HG02840 (cell line): ENCODE results near the gene PRLHR.

Experiments used
- ATAC-seq: cut with Tn5 transposase; IDR thresholded peaks from one replicate; pipeline ENCODE4 v1.9.1; 2021; ENCODE audit warnings: mild to moderate bottlenecking, moderate library complexity, moderate number of reproducible peaks; ENCODE audit not compliant: unreplicated experiment, low FRiP score

Gene PRLHR

GRCh38 chr10:118590334-118590733 lies 5.1 kb downstream of the PRLHR start:
- ATAC-seq, result no peak

GRCh38 chr10:118587881-118588651 lies 7.4 kb downstream of the PRLHR start:
- no peak for ATAC-seq

DNA sequence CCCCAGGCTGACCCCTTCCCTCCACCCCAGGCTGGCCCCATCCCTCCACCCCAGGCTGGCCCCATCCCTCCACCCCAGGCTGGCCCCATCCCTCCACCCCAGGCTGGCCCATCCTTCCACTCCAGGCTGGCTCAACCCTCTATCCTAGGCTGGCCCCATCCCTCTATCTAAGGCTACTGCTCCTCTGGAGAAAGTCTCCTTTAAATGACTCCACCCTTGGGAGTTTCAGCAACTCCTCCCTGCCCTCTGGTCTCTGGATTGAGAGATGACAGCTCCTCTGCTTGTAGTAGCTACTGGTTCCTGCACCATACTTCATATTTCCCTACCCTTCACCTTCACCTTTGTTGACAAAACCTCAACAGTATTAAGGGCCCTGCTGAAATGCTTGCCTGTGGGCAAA lies 8.5 kb downstream of the PRLHR start:
- ATAC-seq, result no peak

DNA sequence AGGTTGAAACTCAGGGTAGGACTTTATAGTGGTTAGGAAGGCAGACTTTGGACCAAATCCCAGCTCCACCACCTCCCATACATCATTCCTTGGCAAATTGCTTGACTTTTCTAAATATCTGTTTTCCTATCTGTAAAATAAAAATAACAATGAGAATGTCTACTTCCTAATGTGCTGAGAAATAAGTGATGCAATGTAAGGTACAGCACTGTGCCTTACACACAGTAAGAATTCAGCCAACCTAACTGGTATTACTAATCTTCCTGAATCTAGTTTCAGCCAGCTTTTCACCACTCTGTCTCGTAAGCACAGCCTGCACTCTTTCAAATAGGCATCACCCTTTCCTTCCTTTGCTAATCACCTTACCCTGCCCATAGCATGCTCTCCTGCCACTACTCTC lies 9.7 kb downstream of the PRLHR start:
- no peak for ATAC-seq

GRCh38 chr10:118585234-118585633 lies 10.2 kb downstream of the PRLHR start:
- ATAC-seq, result no peak

DNA sequence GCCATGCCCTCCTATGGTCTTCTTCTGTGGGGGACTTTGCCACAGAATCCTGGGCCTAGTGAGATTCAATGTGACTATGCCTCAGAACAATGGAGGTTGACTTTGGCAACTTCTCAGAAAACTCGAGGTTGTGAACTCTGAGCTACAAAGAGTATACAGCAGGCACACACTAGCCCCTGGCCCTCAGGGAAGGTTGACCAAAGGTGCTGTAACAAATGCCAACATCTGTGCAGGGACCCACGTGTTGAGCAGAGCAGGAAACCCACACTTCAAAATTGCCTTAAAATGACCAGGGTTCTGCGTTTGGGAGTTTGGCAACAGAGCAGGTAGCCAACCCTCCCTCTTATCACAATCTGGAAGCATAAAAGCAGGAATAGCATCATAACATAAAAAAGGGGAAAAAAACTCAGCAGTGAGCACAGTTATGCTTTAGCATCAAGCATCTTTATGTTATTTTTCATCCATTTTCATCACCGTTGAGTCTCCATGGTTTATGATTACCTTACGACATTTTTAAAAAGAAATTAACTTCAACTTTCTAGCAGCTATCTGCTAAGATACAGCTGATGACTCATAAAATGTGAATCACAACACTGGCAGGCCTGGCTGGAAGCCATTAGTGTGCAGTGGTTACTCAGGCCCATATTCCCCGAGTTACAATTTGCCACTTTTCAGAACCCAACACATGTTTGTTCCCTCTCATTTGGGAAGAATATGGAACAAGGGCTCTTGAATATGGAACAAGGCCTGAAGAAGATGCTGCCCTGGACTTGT lies 11.1 kb downstream of the PRLHR start:
- no peak for ATAC-seq

- ATAC-seq, result no peak
Measured at GRCh38 chr10:118583611-118584010, 11.8 kb downstream of the PRLHR start.

- ATAC-seq, result no peak
Measured at GRCh38 chr10:118582511-118582910, 12.9 kb downstream of the PRLHR start.

DNA sequence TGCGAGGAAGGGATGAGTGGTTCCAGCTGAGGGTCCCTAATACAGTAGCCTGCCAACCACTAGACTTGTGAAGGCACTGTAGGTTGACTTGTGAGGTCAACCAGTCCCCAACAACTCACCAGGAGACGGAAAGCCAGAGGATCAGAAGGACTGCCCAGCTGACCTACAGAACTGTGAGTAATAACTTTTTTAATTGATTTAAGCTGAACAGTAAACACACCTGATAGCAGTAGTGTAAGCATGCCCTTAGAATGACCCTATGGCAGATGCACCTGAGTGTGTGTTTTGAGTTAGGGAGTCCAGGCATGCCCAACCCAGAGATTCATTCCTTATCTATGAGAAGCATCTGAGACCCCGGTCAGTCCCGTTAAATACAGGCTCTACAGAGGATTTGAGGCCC lies 14.1 kb downstream of the PRLHR start:
- no peak for ATAC-seq

DNA sequence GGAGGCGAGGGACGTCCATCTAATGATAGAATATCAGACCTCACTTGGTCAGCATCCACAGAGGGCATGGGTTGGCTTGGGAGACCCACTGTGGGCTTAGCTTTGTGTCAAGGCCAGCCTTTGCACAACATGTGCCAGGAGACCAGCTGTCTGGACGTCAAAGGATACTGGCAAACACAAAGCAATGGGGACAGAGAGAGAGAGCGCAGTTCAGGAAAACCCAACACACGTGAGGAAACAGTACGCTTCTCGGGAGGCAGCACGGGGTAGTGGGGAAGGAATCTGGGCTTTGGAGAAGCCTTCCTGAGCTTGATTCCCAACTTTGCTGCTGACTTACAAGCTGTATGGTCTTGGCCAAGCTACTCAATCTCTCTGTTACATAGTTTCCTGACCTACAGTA lies 14.7 kb downstream of the PRLHR start:
- no peak for ATAC-seq

DNA sequence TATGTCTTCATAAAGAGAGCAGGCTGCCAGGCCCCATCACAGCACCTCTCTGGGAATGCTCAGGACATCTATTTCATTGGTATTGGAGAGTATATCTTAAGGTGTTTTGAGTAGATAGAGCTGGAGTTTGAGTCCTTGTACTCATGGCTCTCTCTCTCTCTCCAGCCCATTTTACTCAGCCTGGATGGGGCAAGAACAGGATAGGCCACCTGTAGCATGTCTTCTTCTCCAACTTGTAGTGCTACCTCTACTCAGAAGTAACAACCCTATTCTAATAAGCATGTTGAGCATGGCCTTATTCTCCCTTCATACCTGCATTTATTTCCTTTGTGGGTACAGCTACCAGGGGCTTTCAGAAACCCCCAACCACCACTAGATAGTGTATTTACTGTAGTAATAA lies 21.9 kb downstream of the PRLHR start:
- ATAC-seq, result no peak

DNA sequence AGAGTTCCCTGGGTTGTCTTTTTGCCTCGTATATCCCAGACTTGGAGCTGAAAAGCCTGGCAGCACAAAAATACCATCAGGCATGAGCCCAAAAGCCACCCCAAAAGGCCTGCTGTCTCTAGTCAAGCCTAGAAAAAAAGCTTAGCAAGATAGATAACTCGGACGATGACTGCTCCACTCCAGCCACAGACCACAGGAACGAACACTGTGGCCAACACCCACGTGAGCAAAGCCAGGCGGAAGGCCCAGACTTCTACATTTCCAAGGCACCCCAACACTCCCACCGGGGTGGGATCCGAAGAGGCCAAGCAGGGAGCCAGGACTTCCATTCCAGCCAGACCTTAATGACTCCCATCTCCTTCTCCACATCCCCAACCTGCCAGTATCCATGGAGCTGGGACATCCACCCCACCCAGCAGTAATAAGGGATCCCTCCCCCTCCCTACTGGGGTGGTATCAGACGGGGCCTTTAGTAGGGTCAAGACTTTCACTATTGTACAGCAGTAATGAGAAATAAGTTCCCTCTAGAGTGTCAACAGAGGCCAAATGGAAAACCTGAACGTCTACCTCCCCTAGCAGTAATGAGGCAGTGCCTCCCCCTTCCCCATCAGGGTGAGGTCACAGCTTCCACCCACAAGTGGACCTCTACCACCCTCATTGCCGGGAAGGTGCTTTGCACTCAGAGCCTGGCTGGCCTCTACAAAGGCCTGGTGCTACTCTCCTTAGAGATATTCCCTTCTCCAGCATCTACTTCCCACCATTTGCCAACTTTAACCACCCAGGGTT lies 23.0 kb downstream of the PRLHR start:
- no peak for ATAC-seq

GRCh38 chr10:118571123-118571522 lies 24.3 kb downstream of the PRLHR start:
- ATAC-seq, result no peak

- no peak for ATAC-seq
Measured at GRCh38 chr10:118570591-118570990, 24.9 kb downstream of the PRLHR start.

DNA sequence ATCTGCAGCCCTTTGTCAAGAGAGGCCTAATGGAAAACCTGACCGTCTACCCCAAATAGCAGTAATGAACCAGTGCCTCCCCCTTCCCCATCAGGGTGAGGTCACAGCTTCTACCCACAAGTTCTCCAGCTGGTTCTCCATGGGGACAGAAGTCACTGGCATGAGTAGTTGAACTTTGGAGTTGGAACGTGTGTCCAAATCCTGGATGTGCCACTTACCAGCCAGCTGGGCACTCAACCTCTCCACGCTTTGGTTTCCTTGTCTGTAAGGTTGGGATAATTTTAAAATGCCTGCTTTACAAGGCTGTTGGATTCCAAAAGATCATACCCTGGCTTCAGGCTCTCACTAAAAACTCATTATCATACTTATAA lies 25.6 kb downstream of the PRLHR start:
- no peak for ATAC-seq

GRCh38 chr10:118569241-118569881 lies 26.1 kb downstream of the PRLHR start:
- no peak for ATAC-seq

DNA sequence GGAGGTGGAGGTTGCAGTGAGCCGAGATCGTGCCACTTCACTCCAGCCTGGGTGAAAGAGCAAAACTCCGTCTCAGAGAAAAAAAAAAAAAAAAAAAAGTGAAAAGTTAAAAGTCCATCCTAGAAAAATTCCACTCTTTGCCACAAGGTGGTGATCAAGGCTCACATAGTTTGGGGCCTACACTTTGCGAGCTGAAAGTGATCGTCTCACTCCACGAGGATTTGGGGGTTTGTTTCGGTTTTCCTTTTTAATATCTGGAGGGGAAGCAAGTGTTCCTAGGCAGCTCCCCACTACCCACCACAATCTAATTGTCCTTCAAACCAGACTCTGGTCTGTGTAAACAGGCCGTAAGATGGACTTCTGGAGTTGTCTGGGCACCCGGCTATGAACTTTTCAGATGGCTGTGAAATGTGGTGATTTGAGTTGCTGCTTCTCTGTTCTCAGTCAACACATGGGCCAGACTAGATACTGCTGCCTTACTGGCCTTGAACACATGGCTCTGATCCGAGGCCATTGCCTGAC lies 27.1 kb downstream of the PRLHR start:
- no peak for ATAC-seq

- no peak for ATAC-seq
Measured at GRCh38 chr10:118567701-118568248, 27.7 kb downstream of the PRLHR start.

DNA sequence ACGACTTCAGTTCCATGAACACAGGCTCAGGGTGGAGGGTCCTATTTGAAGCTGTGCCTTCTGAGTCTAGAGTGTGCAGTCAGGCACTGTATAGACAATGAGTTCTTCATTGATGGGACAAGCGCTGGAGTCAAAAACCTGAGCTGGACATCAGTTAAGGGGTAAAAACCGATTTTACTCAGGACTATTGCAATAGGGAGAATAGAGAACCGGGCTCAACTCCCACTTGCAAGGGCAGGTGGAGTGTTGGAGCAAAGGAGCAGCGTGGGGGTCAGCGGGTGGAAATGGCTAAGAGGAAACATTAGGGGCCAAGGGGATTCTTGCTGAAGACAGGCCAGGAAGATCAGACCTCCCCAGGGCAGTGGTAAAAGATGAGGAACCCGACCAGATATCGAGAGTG lies 28.5 kb downstream of the PRLHR start:
- no peak for ATAC-seq
